Measurements from ENCODE around the gene TPPP3.

DNA sequence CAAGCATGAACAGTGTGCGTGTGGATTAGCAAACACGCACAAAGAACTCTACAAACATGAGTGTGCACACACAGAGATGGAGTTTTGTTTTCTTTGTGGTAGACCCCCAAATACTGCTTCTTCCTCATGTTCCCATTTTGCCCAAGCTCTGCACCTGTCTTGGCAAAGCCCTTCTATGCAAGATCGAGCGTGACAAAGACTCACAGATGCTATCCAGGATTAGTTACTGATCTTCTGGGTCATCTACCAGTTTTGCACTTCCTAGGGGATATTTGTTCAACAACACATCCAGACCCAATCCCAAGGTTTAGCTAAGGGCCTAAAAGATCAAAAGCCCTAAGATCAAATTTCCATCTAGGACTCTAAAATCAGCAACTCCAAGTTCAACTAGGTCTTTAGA lies 50.7 kb downstream of the TPPP3 start:
- TF ChIP-seq ZC3H10 (CRISPR knock-in tag; IDR thresholded peaks at IDR 0.05): no peak
- TF ChIP-seq, protein P1, sequence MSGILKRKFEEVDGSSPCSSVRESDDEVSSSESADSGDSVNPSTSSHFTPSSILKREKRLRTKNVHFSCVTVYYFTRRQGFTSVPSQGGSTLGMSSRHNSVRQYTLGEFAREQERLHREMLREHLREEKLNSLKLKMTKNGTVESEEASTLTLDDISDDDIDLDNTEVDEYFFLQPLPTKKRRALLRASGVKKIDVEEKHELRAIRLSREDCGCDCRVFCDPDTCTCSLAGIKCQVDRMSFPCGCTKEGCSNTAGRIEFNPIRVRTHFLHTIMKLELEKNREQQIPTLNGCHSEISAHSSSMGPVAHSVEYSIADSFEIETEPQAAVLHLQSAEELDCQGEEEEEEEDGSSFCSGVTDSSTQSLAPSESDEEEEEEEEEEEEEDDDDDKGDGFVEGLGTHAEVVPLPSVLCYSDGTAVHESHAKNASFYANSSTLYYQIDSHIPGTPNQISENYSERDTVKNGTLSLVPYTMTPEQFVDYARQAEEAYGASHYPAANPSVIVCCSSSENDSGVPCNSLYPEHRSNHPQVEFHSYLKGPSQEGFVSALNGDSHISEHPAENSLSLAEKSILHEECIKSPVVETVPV (CRISPR knock-in tag; IDR thresholded peaks at IDR 0.05): no peak
- no peak for TF ChIP-seq ZFP30 (CRISPR knock-in tag; IDR thresholded peaks at IDR 0.05)
- no peak for TF ChIP-seq RARB (CRISPR knock-in tag; IDR thresholded peaks at IDR 0.05)
- no peak for TF ChIP-seq TOX (CRISPR knock-in tag; IDR thresholded peaks at IDR 0.05; ENCODE audit: borderline replicate concordance)

Measured in SK-N-SH treated with all-trans-retinoic acid at 6 μM for 48 hours (cell line).